ENCODE measurements around the gene KCNC3.
"Not testable (repeated sequence)": the region's sequence is repeated elsewhere in the genome, so short reads cannot be mapped to it uniquely, and the experiment has no call there.

KCNC3 gene

GRCh38 chr19:50353487-50353880, 24.3 kb upstream of the KCNC3 start:
- DNase-seq, result not testable (repeated sequence)

- no peak for DNase-seq
These were observed 23.1 kb upstream of the KCNC3 start for GRCh38 chr19:50352242-50352641.

GRCh38 chr19:50349277-50350057, 20.3 kb upstream of the KCNC3 start:
- no peak for DNase-seq

GRCh38 chr19:50347089-50347581, 18.0 kb upstream of the KCNC3 start:
- DNase-seq, result not testable (repeated sequence)

GRCh38 chr19:50344661-50345318, 15.6 kb upstream of the KCNC3 start:
- no peak for DNase-seq

- DNase-seq, result no peak
These were observed 12.0 kb upstream of the KCNC3 start for GRCh38 chr19:50341091-50341564.

GRCh38 chr19:50340331-50340730, 11.2 kb upstream of the KCNC3 start:
- DNase-seq, result no peak

- not testable (repeated sequence) for DNase-seq
These were observed 7.9 kb upstream of the KCNC3 start for GRCh38 chr19:50337031-50337430.

- no peak for DNase-seq
These were observed 5.7 kb upstream of the KCNC3 start for GRCh38 chr19:50334741-50335421.

- peak; percentile 56 to 78 (median 71) for DNase-seq
These were observed 4.8 kb upstream of the KCNC3 start for GRCh38 chr19:50333737-50334617.

- DNase-seq, result peak; percentile 56 to 79 (median 71)
These were observed 4.1 kb upstream of the KCNC3 start for GRCh38 chr19:50333235-50333736.

- DNase-seq, result no peak
These were observed 3.3 kb upstream of the KCNC3 start for GRCh38 chr19:50332244-50333038.

GRCh38 chr19:50331994-50332243, 2.7 kb upstream of the KCNC3 start:
- DNase-seq, result no peak

GRCh38 chr19:50331221-50331993, 2.2 kb upstream of the KCNC3 start:
- DNase-seq, result no peak

GRCh38 chr19:50330365-50331078, 1.3 kb upstream of the KCNC3 start:
- DNase-seq, result peak; percentile 18 to 65 (median 43)

GRCh38 chr19:50329926-50330294, 733 bp upstream of the KCNC3 start:
- DNase-seq, result not testable (repeated sequence)

- DNase-seq, result no peak
These were observed 368 bp downstream of the KCNC3 start for GRCh38 chr19:50328873-50329145.

GRCh38 chr19:50328224-50328872, 829 bp downstream of the KCNC3 start:
- DNase-seq, result no peak

- no peak for DNase-seq
These were observed 1.5 kb downstream of the KCNC3 start for GRCh38 chr19:50327461-50328223.
